ENCODE measurements around the gene MBIP.
A peak's percentile ranks its signal among the peaks of the same experiment; 100 is the strongest.
"Not testable (repeated sequence)": the region's sequence is repeated elsewhere in the genome, so short reads cannot be mapped to it uniquely, and the experiment has no call there.

MBIP gene

GRCh38 chr14:36320200-36320896, at the start of gene MBIP:
Gene MBIP, minus strand, starts transcription at chr14:36320637. Its CDS starts 49 bp downstream, at chr14:36320588.
- peak; percentile 39 to 96 (median 86) for DNase-seq

GRCh38 chr14:36367985-36368774, 47.7 kb upstream of the MBIP start:
- no peak for DNase-seq

GRCh38 chr14:36365766-36366165, 45.3 kb upstream of the MBIP start:
- no peak for DNase-seq

- DNase-seq, result no peak
These were observed 43.3 kb upstream of the MBIP start for GRCh38 chr14:36363704-36364103.

GRCh38 chr14:36362648-36363047, 42.2 kb upstream of the MBIP start:
- DNase-seq, result no peak

GRCh38 chr14:36361210-36361853, 40.9 kb upstream of the MBIP start:
- DNase-seq, result no peak

GRCh38 chr14:36356862-36357261, 36.4 kb upstream of the MBIP start:
- no peak for DNase-seq

GRCh38 chr14:36346052-36346451, 25.6 kb upstream of the MBIP start:
- no peak for DNase-seq

- no peak for DNase-seq
These were observed 23.8 kb upstream of the MBIP start for GRCh38 chr14:36344211-36344610.

- not testable (repeated sequence) for DNase-seq
These were observed 21.4 kb upstream of the MBIP start for GRCh38 chr14:36341811-36342210.

GRCh38 chr14:36340276-36340890, 19.9 kb upstream of the MBIP start:
- no peak for DNase-seq

- DNase-seq, result no peak
These were observed 19.4 kb upstream of the MBIP start for GRCh38 chr14:36339816-36340215.

GRCh38 chr14:36333119-36333518, 12.7 kb upstream of the MBIP start:
- no peak for DNase-seq

GRCh38 chr14:36327573-36327972, 7.1 kb upstream of the MBIP start:
- not testable (repeated sequence) for DNase-seq

GRCh38 chr14:36325853-36326252, 5.4 kb upstream of the MBIP start:
- no peak for DNase-seq

- no peak for DNase-seq
These were observed 4.5 kb upstream of the MBIP start for GRCh38 chr14:36324897-36325296.

- peak in 1 of 56 donors; percentile 10 for DNase-seq
These were observed 502 bp upstream of the MBIP start for GRCh38 chr14:36320897-36321381.

GRCh38 chr14:36319899-36320199, 588 bp downstream of the MBIP start:
- DNase-seq, result no peak

GRCh38 chr14:36317650-36318049, 2.8 kb downstream of the MBIP start:
- no peak for DNase-seq

- DNase-seq, result no peak
These were observed 4.3 kb downstream of the MBIP start for GRCh38 chr14:36316131-36316530.

GRCh38 chr14:36315159-36315853, 5.1 kb downstream of the MBIP start:
- no peak for DNase-seq

All from amygdala (tissue), 56 donors.